Mesendoderm (in vitro differentiated cells): ENCODE data around the gene PCYT2.

Experiments
- DNase-seq: peaks from one replicate; pipeline ENCODE4 v3.0.0; 2013
- H2AK5ac ChIP-seq: 2 replicates; pipeline ENCODE4 v1.6.1; 2013; ENCODE audit warnings: low read length, inconsistent platforms
- H2BK120ac ChIP-seq: 2 replicates; pipeline ENCODE4 v1.6.1; 2013; ENCODE audit warnings: low read depth, mild to moderate bottlenecking, low read length, moderate library complexity, mixed read lengths
- H2BK15ac ChIP-seq: replicated peaks from 2 replicates; pipeline ENCODE4 v1.6.1; 2013; ENCODE audit warnings: low read depth, mild to moderate bottlenecking, moderate library complexity
- H2BK5ac ChIP-seq: 2 replicates; pipeline ENCODE4 v1.6.1; 2013; ENCODE audit warnings: low read length, inconsistent platforms
- H3K18ac ChIP-seq: 2 replicates; pipeline ENCODE4 v1.6.1; 2013; ENCODE audit warnings: mild to moderate bottlenecking, low read length, mixed read lengths
- H3K23ac ChIP-seq: one replicate; pipeline ENCODE4 v1.6.1; 2013; ENCODE audit warnings: low read length
- H3K27ac ChIP-seq: 2 replicates; pipeline ENCODE4 v1.5.1; 2013; ENCODE audit warnings: low read depth, mild to moderate bottlenecking, inconsistent platforms, low read length, moderate library complexity
- H3K27me3 ChIP-seq: 2 replicates; pipeline ENCODE4 v1.6.1; 2013; ENCODE audit warnings: low read length, control low read depth, mild to moderate bottlenecking, inconsistent platforms; ENCODE audit not compliant: insufficient read depth, poor library complexity
- H3K36me3 ChIP-seq: 2 replicates; pipeline ENCODE4 v1.6.1; 2013; ENCODE audit warnings: low read length, inconsistent platforms; ENCODE audit not compliant: control insufficient read depth, insufficient read depth
- H3K4ac ChIP-seq: one replicate; pipeline ENCODE4 v1.6.1; 2013; ENCODE audit warnings: low read depth, mild to moderate bottlenecking, low read length, moderate library complexity
- H3K4me1 ChIP-seq: 2 replicates; pipeline ENCODE4 v1.6.1; 2013; ENCODE audit warnings: low read depth, low read length, inconsistent platforms; ENCODE audit not compliant: control insufficient read depth
- H3K4me2 ChIP-seq: 2 replicates; pipeline ENCODE4 v1.6.1; 2013; ENCODE audit warnings: low read length
- H3K4me3 ChIP-seq: 2 replicates; pipeline ENCODE4 v1.5.1; 2013; ENCODE audit warnings: mild to moderate bottlenecking, low read length
- H3K56ac ChIP-seq: one replicate; pipeline ENCODE4 v1.6.1; 2013; ENCODE audit warnings: low read length
- H3K79me1 ChIP-seq: 2 replicates; pipeline ENCODE4 v1.6.1; 2013; ENCODE audit warnings: low read length, inconsistent platforms
- H3K79me2 ChIP-seq: 2 replicates; pipeline ENCODE4 v1.6.1; 2013; ENCODE audit warnings: mild to moderate bottlenecking, low read length; ENCODE audit not compliant: control insufficient read depth, insufficient read depth
- H3K9ac ChIP-seq: 2 replicates; pipeline ENCODE4 v1.6.1; 2013; ENCODE audit warnings: low read length, inconsistent platforms
- H4K5ac ChIP-seq: one replicate; pipeline ENCODE4 v1.6.1; 2013; ENCODE audit warnings: low read length
- H4K8ac ChIP-seq: one replicate; pipeline ENCODE4 v1.6.1; 2013; ENCODE audit warnings: low read depth, mild to moderate bottlenecking, control low read depth, low read length, moderate library complexity
- WGBS: extraction: QIAGEN DNeasy Blood & Tissue Kit; methylation state at CpG from one replicate; pipeline ENCODE4 v1.1.7; 2013; ENCODE audit warnings: low lambda C conversion rate, missing lambda C conversion rate; ENCODE audit not compliant: insufficient coverage; ENCODE audit errors: extremely low coverage; 5-methylcytosine and 5-hydroxymethylcytosine counted together

Gene PCYT2

GRCh38 chr17:81899514-81900166, 11.6 kb downstream of the PCYT2 start:
- no CpG with 5 or more reads among the region's 22 CpGs for WGBS
- peaks cover 8% of the 10 kb centered on the region for H3K36me3 ChIP-seq
- no peak overlapping the region for H2AK5ac ChIP-seq
- H2BK15ac ChIP-seq = no peak overlapping the region
- no peak overlapping the region for H3K18ac ChIP-seq
- no peaks in the 10 kb centered on the region for H3K27me3 ChIP-seq
- H2BK120ac ChIP-seq = no peak overlapping the region
- no peak overlapping the region for H4K5ac ChIP-seq
- no peak overlapping the region for H2BK5ac ChIP-seq
- H4K8ac ChIP-seq = no peak overlapping the region
- no peak overlapping the region for H3K4me3 ChIP-seq
- H3K4me1 ChIP-seq = no peaks in the 10 kb centered on the region
- no peak overlapping the region for H3K9ac ChIP-seq
- no peaks in the 10 kb centered on the region for H3K79me1 ChIP-seq
- H3K27ac ChIP-seq = no peak overlapping the region
- H3K23ac ChIP-seq = no peak overlapping the region
- no peak overlapping the region for H3K4ac ChIP-seq
- H3K56ac ChIP-seq = no peak overlapping the region
- no peak for DNase-seq
- no peak overlapping the region for H3K4me2 ChIP-seq
- H3K79me2 ChIP-seq = no peaks in the 10 kb centered on the region

DNA sequence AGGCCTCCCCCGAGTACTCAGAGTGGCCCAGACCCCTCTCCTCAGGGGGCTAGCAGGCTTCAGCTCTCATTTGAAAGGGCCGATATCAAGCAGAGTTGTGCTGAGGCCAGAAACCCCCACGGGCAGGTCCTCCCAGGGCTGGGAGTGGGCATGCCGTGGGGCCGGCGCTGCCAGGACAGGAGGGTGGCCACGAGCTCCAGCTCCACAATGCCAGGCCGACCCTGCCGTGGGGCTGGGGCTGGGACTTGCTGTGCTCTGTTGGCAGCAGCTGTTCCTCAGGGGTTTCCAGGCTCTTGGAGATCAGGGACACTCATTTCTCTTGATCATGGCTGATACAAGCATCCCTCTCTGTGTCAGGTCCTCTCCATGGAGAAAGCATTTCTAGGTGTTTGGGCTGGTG, 12.3 kb downstream of the PCYT2 start:
- peak overlapping the region; percentile 6 for H3K27ac ChIP-seq
- DNase-seq = no peak
- no peak overlapping the region for H3K9ac ChIP-seq
- H4K5ac ChIP-seq = no peak overlapping the region
- peaks cover 10% of the 10 kb centered on the region for H3K36me3 ChIP-seq
- no peaks in the 10 kb centered on the region for H3K79me2 ChIP-seq
- no CpG with 5 or more reads among the region's 9 CpGs for WGBS
- H3K4me2 ChIP-seq = no peak overlapping the region
- no peak overlapping the region for H3K23ac ChIP-seq
- no peak overlapping the region for H2BK5ac ChIP-seq
- no peak overlapping the region for H3K56ac ChIP-seq
- H4K8ac ChIP-seq = no peak overlapping the region
- peaks cover 3% of the 10 kb centered on the region for H3K79me1 ChIP-seq
- no peak overlapping the region for H2AK5ac ChIP-seq
- H3K4me3 ChIP-seq = no peak overlapping the region
- no peaks in the 10 kb centered on the region for H3K4me1 ChIP-seq
- H3K27me3 ChIP-seq = no peaks in the 10 kb centered on the region
- no peak overlapping the region for H3K18ac ChIP-seq
- no peak overlapping the region for H2BK120ac ChIP-seq
- no peak overlapping the region for H2BK15ac ChIP-seq
- no peak overlapping the region for H3K4ac ChIP-seq

- Histone ChIP-seq H2BK120ac (no peak overlapping the region), H3K18ac (no peak overlapping the region), H4K5ac (no peak overlapping the region), H3K4me3 (no peak overlapping the region), H3K79me2 (no peaks in the 10 kb centered on the region), H3K79me1 (peaks cover 3% of the 10 kb centered on the region), H4K8ac (no peak overlapping the region), H2AK5ac (no peak overlapping the region), H3K36me3 (peaks cover 10% of the 10 kb centered on the region), H2BK15ac (no peak overlapping the region), H3K4me2 (no peak overlapping the region), H3K27me3 (no peaks in the 10 kb centered on the region), H3K9ac (no peak overlapping the region), H3K23ac (no peak overlapping the region), H3K56ac (no peak overlapping the region), H3K4ac (no peak overlapping the region), H3K27ac (peak overlapping the region; percentile 42), H3K4me1 (no peaks in the 10 kb centered on the region), H2BK5ac (no peak overlapping the region)
- DNase-seq = peak; percentile 47
- no CpG with 5 or more reads among the region's 19 CpGs for WGBS
Observed at GRCh38 chr17:81898029-81898866, 13.0 kb downstream of the PCYT2 start.

DNA sequence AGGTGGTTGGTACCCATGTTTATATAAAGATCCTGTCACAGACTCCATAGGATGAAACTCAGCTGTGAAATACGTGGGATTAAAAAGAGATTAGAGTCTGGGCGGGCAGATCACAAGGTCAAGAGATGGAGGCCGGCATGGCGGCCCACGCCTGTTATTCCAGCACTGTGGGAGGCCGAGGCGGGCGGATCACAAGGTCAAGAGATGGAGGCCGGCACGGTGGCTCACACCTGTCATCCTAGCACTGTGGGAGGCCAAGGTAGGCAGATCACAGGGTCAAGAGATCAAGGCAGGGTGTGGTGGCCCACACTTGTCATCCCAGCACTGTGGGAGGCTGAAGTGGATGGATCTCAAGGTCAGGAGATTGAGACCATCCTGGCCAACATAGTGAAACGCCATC, 15.8 kb downstream of the PCYT2 start:
- Histone ChIP-seq H3K23ac (no peak overlapping the region), H2BK15ac (no peak overlapping the region), H4K8ac (no peak overlapping the region), H3K79me1 (peaks cover 4% of the 10 kb centered on the region), H3K36me3 (peaks cover 10% of the 10 kb centered on the region), H3K4me2 (no peak overlapping the region), H2BK5ac (no peak overlapping the region), H3K56ac (no peak overlapping the region), H3K4me1 (no peaks in the 10 kb centered on the region), H2AK5ac (no peak overlapping the region), H3K18ac (no peak overlapping the region), H3K4me3 (no peak overlapping the region), H2BK120ac (no peak overlapping the region), H4K5ac (no peak overlapping the region), H3K9ac (no peak overlapping the region), H3K4ac (no peak overlapping the region), H3K27me3 (no peaks in the 10 kb centered on the region), H3K27ac (no peak overlapping the region), H3K79me2 (peaks cover 7% of the 10 kb centered on the region)
- DNase-seq = no peak
- WGBS = no CpG with 5 or more reads among the region's 11 CpGs

DNA sequence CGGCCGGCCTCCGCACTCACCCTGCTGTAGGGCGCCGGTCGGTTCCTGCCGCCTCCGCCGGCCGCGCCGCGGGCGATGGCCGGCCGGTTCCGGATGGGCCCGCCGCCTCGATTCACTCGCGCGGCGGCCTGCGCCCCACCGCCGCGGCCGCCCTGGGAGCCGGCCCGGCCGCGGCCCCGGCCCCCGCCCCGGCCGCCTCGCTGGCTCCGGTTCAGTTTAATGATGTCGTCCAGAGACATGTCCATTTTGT, 20.0 kb downstream of the PCYT2 start:
- Histone ChIP-seq H3K56ac (peak overlapping the region; percentile 96), H2BK5ac (no peak overlapping the region), H3K27me3 (no peaks in the 10 kb centered on the region), H3K79me1 (peaks cover 29% of the 10 kb centered on the region), H3K23ac (no peak overlapping the region), H4K8ac (peak overlapping the region; percentile 88), H2BK120ac (no peak overlapping the region), H3K4ac (peak overlapping the region; percentile 99), H3K79me2 (peaks cover 35% of the 10 kb centered on the region), H3K36me3 (peaks cover 21% of the 10 kb centered on the region), H2AK5ac (no peak overlapping the region), H3K27ac (peak overlapping the region; percentile 46), H3K18ac (peak overlapping the region; percentile 97), H3K9ac (peak overlapping the region; percentile 98), H3K4me1 (no peaks in the 10 kb centered on the region), H3K4me2 (no peak overlapping the region), H3K4me3 (peak overlapping the region; percentile 94), H2BK15ac (no peak overlapping the region), H4K5ac (no peak overlapping the region)
- no peak for DNase-seq
- WGBS = no CpG with 5 or more reads among the region's 40 CpGs
